ENCODE data around the gene LRFN5.

LRFN5 gene

GRCh38 chr14:41607304-41607775, 664 bp downstream of the LRFN5 start:
- Histone ChIP-seq H3K4me2 (ENCODE audit: insufficient read depth, low read length) (no peak overlapping the region), H3K9ac (ENCODE audit: low read depth, low read length) (no peak overlapping the region), H3K27me3 (ENCODE audit: insufficient read depth, low read length, poor library complexity) (no peaks in the 10 kb centered on the region), H3K4me3 (ENCODE audit: low read depth in 1 of 2, low read length in 2 of 2) (no peak overlapping the region), H3K27ac (ENCODE audit: low read length) (no peak overlapping the region), H3K9me3 (ENCODE audit: insufficient read depth, low read length, severe bottlenecking) (peaks cover 8% of the 10 kb centered on the region), H3K36me3 (ENCODE audit: insufficient read depth, low read length) (no peaks in the 10 kb centered on the region), H4K20me1 (ENCODE audit: insufficient read depth, low read length) (no peaks in the 10 kb centered on the region), H2AFZ (ENCODE audit: low read depth, low read length) (no peak overlapping the region), H3K4me1 (ENCODE audit: insufficient read depth, low read length) (no peaks in the 10 kb centered on the region), H3K79me2 (ENCODE audit: insufficient read depth, low read length) (no peaks in the 10 kb centered on the region)
- no peak for TF ChIP-seq EZH2 (IDR thresholded peaks at IDR 0.05; ENCODE audit: borderline replicate concordance, low read depth, low read length, severe bottlenecking)
- TF ChIP-seq, protein P1, sequence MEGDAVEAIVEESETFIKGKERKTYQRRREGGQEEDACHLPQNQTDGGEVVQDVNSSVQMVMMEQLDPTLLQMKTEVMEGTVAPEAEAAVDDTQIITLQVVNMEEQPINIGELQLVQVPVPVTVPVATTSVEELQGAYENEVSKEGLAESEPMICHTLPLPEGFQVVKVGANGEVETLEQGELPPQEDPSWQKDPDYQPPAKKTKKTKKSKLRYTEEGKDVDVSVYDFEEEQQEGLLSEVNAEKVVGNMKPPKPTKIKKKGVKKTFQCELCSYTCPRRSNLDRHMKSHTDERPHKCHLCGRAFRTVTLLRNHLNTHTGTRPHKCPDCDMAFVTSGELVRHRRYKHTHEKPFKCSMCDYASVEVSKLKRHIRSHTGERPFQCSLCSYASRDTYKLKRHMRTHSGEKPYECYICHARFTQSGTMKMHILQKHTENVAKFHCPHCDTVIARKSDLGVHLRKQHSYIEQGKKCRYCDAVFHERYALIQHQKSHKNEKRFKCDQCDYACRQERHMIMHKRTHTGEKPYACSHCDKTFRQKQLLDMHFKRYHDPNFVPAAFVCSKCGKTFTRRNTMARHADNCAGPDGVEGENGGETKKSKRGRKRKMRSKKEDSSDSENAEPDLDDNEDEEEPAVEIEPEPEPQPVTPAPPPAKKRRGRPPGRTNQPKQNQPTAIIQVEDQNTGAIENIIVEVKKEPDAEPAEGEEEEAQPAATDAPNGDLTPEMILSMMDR (IDR thresholded peaks at IDR 0.05; ENCODE audit: borderline replicate concordance, extremely low read depth, low read length, poor library complexity, severe bottlenecking): no peak
- DNase-seq (no peak), ATAC-seq (ENCODE audit: insufficient read depth, low read depth) (no peak)

- H4K20me1 ChIP-seq (ENCODE audit: insufficient read depth, low read length): no peaks in the 10 kb centered on the region
- no peak overlapping the region for H3K4me2 ChIP-seq (ENCODE audit: insufficient read depth, low read length)
- H3K27ac ChIP-seq (ENCODE audit: low read length): no peak overlapping the region
- no peak overlapping the region for H3K4me3 ChIP-seq (ENCODE audit: low read depth in 1 of 2, low read length in 2 of 2)
- no peaks in the 10 kb centered on the region for H3K36me3 ChIP-seq (ENCODE audit: insufficient read depth, low read length)
- peaks cover 8% of the 10 kb centered on the region for H3K9me3 ChIP-seq (ENCODE audit: insufficient read depth, low read length, severe bottlenecking)
- H3K27me3 ChIP-seq (ENCODE audit: insufficient read depth, low read length, poor library complexity): no peaks in the 10 kb centered on the region
- no peak overlapping the region for H3K9ac ChIP-seq (ENCODE audit: low read depth, low read length)
- DNase-seq: no peak
- no peak overlapping the region for H2AFZ ChIP-seq (ENCODE audit: low read depth, low read length)
- no peak for TF ChIP-seq EZH2 (IDR thresholded peaks at IDR 0.05; ENCODE audit: borderline replicate concordance, low read depth, low read length, severe bottlenecking)
- TF ChIP-seq, protein P1 (IDR thresholded peaks at IDR 0.05; ENCODE audit: borderline replicate concordance, extremely low read depth, low read length, poor library complexity, severe bottlenecking): no peak
- H3K79me2 ChIP-seq (ENCODE audit: insufficient read depth, low read length): no peaks in the 10 kb centered on the region
- ATAC-seq (ENCODE audit: insufficient read depth, low read depth): no peak
- no peaks in the 10 kb centered on the region for H3K4me1 ChIP-seq (ENCODE audit: insufficient read depth, low read length)
Measured at GRCh38 chr14:41607966-41608663, 1.4 kb downstream of the LRFN5 start.

- Histone ChIP-seq H4K20me1 (ENCODE audit: insufficient read depth, low read length) (no peaks in the 10 kb centered on the region), H3K27me3 (ENCODE audit: insufficient read depth, low read length, poor library complexity) (no peaks in the 10 kb centered on the region), H3K9ac (ENCODE audit: low read depth, low read length) (no peak overlapping the region), H3K4me3 (ENCODE audit: low read depth in 1 of 2, low read length in 2 of 2) (no peak overlapping the region), H3K79me2 (ENCODE audit: insufficient read depth, low read length) (no peaks in the 10 kb centered on the region), H2AFZ (ENCODE audit: low read depth, low read length) (no peak overlapping the region), H3K4me2 (ENCODE audit: insufficient read depth, low read length) (no peak overlapping the region), H3K36me3 (ENCODE audit: insufficient read depth, low read length) (no peaks in the 10 kb centered on the region), H3K9me3 (ENCODE audit: insufficient read depth, low read length, severe bottlenecking) (peaks cover 8% of the 10 kb centered on the region), H3K27ac (ENCODE audit: low read length) (no peak overlapping the region), H3K4me1 (ENCODE audit: insufficient read depth, low read length) (no peaks in the 10 kb centered on the region)
- DNase-seq (no peak), ATAC-seq (ENCODE audit: insufficient read depth, low read depth) (no peak)
- TF ChIP-seq, protein P1 (IDR thresholded peaks at IDR 0.05; ENCODE audit: borderline replicate concordance, extremely low read depth, low read length, poor library complexity, severe bottlenecking): no peak
- no peak for TF ChIP-seq EZH2 (IDR thresholded peaks at IDR 0.05; ENCODE audit: borderline replicate concordance, low read depth, low read length, severe bottlenecking)
Measured at GRCh38 chr14:41608681-41609390, 2.2 kb downstream of the LRFN5 start.

Measured in DND-41 (cell line).